CD1c-positive myeloid dendritic cell (primary cell): ENCODE measurements around the gene GLIS1.

Source experiments
- DNase-seq: peaks from one replicate; pipeline ENCODE4 v3.0.0-alpha.2; 2016; ENCODE audit errors: extremely low spot score

The GLIS1 gene

GRCh38 chr1:53638360-53639035 is 100.5 kb downstream of the GLIS1 start:
- DNase-seq: no peak

- no peak for DNase-seq
Measured at GRCh38 chr1:53637511-53638359, 101.2 kb downstream of the GLIS1 start.

GRCh38 chr1:53636621-53637171 is 102.3 kb downstream of the GLIS1 start:
- no peak for DNase-seq

- DNase-seq: no peak
Measured at GRCh38 chr1:53634571-53634979, 104.4 kb downstream of the GLIS1 start.

- no peak for DNase-seq
Measured at GRCh38 chr1:53633073-53633704, 105.8 kb downstream of the GLIS1 start.

- no peak for DNase-seq
Measured at GRCh38 chr1:53631622-53632310, 107.2 kb downstream of the GLIS1 start.

GRCh38 chr1:53629101-53629691 is 109.8 kb downstream of the GLIS1 start:
- no peak for DNase-seq

GRCh38 chr1:53628286-53628955 is 110.5 kb downstream of the GLIS1 start:
- no peak for DNase-seq

- DNase-seq: no peak
Measured at GRCh38 chr1:53627666-53628065, 111.3 kb downstream of the GLIS1 start.

GRCh38 chr1:53627031-53627430 is 111.9 kb downstream of the GLIS1 start:
- DNase-seq: no peak

- no peak for DNase-seq
Measured at GRCh38 chr1:53626616-53627015, 112.3 kb downstream of the GLIS1 start.

GRCh38 chr1:53625766-53626520 is 113.0 kb downstream of the GLIS1 start:
- DNase-seq: no peak

- DNase-seq: no peak
Measured at GRCh38 chr1:53625049-53625448, 113.9 kb downstream of the GLIS1 start.

- DNase-seq: no peak
Measured at GRCh38 chr1:53622531-53622930, 116.4 kb downstream of the GLIS1 start.

GRCh38 chr1:53621144-53621543 is 117.8 kb downstream of the GLIS1 start:
- DNase-seq: no peak

GRCh38 chr1:53620061-53620855 is 118.7 kb downstream of the GLIS1 start:
- DNase-seq: no peak

GRCh38 chr1:53619367-53620060 is 119.5 kb downstream of the GLIS1 start:
- no peak for DNase-seq

GRCh38 chr1:53618500-53619366 is 120.2 kb downstream of the GLIS1 start:
- DNase-seq: no peak
